Urothelium cell line (cell line): Measurements from ENCODE around the gene RAPGEF5.

ENCODE experiments used
- DNase-seq: peaks from one replicate; pipeline ENCODE4 v3.0.0; 2011; ENCODE audit warnings: low spot score, mixed read lengths
- FAIRE-seq: peaks from 2 replicates; lab custom pipeline; 2011; peaks lifted over from hg19 to GRCh38; lab: Jason Lieb, UNC

RAPGEF5 gene

GRCh38 chr7:22234227-22234626 lies 122.7 kb downstream of the RAPGEF5 start:
- no peak for FAIRE-seq
- no peak for DNase-seq

GRCh38 chr7:22231806-22232205 lies 125.1 kb downstream of the RAPGEF5 start:
- no peak for FAIRE-seq
- no peak for DNase-seq

DNA sequence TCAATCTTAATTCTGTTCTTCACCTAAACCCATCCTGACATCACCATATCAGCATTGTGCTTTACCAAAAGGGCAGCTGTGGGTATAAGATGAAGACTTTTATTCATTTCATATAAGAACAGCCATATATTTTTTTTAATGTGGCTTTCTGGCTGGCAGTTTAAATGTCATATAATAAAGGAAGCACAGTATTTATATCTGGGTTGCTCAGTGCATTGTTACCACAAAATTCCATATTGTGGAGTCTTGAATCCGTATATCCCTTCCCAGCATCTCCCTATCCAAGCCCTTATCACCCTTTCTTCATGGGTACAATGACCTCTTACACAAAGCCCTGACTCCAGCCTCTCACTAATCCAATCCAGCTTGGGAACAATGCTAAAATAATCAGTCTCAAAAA lies 125.8 kb downstream of the RAPGEF5 start:
- DNase-seq, result no peak
- no peak for FAIRE-seq

DNA sequence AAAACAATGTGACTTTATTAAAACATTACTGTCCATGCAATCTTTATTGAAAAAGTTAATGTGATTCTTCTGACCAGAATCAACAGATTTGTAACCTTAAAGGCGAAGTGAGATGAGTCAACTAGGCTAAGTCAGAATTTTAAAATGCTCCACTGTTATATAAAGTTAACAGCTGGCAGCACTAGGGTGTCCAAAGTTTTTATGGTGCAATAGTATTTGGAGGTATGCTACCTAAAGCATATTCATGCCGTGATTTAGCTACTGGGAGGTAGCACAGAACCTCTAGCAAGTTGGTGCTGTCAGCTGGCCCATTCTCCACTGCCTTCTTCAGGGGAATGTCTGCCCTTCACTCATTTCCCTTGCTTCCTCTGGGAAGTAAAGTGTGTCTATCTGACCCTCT lies 126.7 kb downstream of the RAPGEF5 start:
- DNase-seq, result no peak
- no peak for FAIRE-seq

- DNase-seq, result no peak
- FAIRE-seq, result no peak
Observed at GRCh38 chr7:22229148-22229547, 127.8 kb downstream of the RAPGEF5 start.

DNA sequence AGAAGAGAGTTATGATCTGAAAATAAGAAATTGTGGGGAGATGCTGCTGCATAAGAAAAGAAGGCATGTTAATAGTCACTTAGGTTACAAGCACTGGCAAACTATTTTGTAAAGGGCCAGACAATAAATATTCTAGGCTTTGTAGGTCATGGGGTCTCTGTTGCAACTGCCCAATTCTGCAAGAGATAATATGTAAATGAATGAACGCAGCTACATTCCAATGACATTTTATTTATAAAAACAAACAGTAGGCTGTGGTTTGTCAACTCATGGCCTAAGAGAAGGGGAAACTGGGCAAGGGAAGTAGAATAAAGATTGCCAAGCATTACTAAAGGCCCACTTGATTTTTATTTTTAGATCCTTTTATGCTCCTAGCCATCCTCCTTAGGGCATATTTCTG lies 133.1 kb downstream of the RAPGEF5 start:
- no peak for DNase-seq
- FAIRE-seq, result no peak

- FAIRE-seq (no peak), DNase-seq (no peak)
Observed at GRCh38 chr7:22220941-22221340, 136.0 kb downstream of the RAPGEF5 start.

DNA sequence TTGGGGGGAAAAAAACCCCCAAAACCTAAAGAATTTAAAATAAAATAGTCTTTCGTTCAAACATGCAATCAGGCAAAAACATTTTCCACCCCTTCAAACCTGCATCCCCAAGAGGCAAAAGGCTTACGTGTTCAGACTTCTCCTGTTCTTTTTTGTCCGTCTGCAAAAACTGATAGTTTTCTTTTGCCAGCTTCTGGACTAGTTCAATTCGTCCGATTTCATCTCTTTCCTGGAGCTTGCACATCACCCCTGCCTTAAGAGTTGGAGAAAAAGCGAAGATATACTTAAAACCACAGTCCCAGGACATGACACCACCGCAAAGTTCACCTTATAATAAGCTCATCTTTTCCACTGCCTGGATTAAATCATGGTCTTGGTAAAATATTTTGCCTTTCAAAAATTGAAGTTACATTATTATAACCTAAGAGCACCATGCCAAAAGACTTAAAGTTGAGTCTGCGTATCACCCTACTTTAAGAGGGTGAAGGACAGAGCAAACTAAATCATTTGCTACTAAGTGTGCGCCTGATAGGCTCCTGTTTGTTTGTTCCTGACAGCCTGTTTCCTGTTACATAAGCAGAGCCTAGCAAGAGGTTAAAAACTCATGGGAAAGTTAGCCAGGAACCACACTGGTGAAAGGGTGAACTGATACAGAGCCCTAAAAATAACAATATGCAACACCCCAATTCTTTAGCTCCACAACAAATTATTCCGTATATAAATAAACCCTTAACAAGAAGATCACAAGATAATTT lies 137.0 kb downstream of the RAPGEF5 start:
- FAIRE-seq (no peak), DNase-seq (no peak)

- no peak for FAIRE-seq
- DNase-seq, result no peak
Observed at GRCh38 chr7:22219036-22219435, 137.9 kb downstream of the RAPGEF5 start.

DNA sequence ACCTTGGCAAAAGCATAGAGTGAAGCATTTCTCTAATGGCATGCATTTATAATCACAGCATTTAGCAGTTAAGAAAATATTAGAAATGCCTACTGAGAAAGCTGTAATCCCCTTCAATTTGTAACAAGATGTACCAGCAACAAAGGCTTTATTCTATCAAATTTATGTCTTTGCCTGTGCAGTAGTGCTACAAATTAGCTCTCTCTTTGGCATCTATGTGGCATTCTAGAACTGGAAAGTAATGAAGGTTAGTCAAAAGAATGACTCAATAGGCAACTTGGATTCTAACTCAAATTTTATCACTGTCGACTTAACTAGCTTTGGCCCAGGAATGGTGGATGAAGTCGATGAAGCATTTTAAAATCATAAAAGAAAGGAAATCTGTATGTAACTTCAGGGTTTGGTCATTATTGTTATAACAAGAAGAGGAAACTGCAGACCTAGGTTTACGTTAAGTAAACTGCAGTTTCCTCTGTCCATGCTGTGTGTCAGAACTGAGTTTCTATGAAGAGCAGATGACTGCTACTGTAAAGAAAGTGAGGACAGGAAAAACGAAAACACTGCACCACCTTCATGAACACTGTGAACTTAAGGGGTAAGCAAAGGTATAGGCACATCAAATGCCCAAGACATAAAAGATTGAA lies 140.0 kb downstream of the RAPGEF5 start:
- FAIRE-seq, result no peak
- DNase-seq, result no peak

GRCh38 chr7:22216309-22216708 lies 140.6 kb downstream of the RAPGEF5 start:
- no peak for FAIRE-seq
- no peak for DNase-seq

DNA sequence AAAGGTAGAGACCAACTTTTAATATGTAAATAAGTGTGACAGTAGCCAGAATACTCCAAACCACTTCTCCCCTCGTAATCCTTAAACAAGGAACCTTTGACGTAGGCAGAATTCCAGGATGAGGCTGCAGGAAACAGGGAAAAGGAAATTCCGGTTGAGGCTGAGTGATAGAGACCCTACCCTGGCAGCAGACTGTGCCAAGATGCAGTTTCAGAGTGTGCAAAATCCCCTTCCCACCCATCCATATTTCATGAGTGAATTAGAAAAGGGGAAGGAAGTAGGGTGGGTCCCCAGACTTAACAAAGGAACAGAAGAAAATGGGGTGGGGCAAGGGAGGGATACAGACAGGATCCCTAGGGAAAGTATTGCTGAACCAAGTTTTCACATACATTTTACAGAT lies 143.0 kb downstream of the RAPGEF5 start:
- FAIRE-seq (no peak), DNase-seq (no peak)

DNA sequence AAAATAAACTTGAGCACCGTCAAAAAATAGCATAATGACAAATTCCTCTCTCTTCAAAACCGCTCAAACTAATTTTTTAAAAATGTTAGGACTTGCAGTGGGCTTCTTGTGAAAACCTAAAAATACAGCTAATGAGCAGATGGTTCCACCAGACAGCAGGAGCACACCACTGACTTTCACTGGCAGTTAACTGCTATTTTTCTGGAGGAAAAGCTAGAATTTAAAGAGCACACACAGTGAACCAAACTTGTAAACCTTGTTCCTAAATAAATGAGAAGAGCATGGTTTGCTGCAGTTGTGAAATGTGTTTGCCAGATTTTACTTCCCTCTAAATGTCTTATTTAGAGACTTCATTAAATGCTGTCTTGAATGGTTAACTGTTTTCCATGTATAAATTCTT lies 143.9 kb downstream of the RAPGEF5 start:
- FAIRE-seq (no peak), DNase-seq (no peak)

- no peak for FAIRE-seq
Observed at GRCh38 chr7:22210967-22211366, 146.0 kb downstream of the RAPGEF5 start.

DNA sequence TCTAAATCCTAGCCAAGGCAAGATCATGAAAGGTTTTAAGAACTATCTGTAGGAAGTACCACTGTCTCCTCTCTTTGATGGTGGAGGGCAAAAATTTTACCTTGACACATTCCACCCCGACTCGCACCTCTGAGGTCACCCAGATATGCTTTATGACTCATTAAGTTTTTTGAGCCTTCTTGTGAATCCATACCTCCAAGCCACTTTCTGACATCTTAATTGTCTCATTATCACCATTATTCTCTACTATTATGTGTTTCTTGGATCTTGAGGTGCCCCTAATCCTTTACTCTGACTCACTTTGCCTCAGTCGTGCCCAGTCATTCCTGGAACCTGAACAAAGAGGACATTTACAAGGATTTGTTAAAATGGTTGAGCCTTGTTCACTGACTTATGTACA lies 146.6 kb downstream of the RAPGEF5 start:
- DNase-seq (no peak), FAIRE-seq (no peak)

More at GRCh38 chr7:22210967-22211366, 146.0 kb downstream of the RAPGEF5 start:
- DNase-seq, result no peak

- no peak for FAIRE-seq
Observed at GRCh38 chr7:22208799-22209198, 148.2 kb downstream of the RAPGEF5 start.

GRCh38 chr7:22207724-22208225 lies 149.2 kb downstream of the RAPGEF5 start:
- DNase-seq, result no peak
- FAIRE-seq, result no peak

More at GRCh38 chr7:22208799-22209198, 148.2 kb downstream of the RAPGEF5 start:
- no peak for DNase-seq

- FAIRE-seq, result no peak
- DNase-seq, result no peak
Observed at GRCh38 chr7:22205631-22206030, 151.3 kb downstream of the RAPGEF5 start.

- FAIRE-seq, result no peak
Observed at GRCh38 chr7:22204312-22204711, 152.6 kb downstream of the RAPGEF5 start.

DNA sequence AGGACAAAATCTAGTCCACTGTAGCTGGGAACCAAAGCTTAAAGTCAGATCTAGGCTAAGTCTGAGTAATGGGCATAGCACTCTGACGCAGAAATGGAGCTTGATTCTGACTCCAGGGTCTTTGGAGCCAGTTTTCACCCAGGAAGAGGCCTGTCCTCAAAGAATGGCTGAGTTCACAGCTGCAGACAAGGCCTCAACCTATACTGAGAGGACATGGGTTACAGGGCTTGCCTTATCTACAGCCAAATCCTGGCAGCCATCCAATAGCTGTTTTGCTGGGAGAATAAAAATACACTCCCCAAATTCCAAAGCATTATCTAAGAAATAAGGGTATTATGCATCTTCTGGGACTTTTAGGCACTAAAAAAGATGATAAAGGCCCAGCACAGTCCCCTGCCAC lies 154.8 kb downstream of the RAPGEF5 start:
- FAIRE-seq (no peak), DNase-seq (no peak)

More at GRCh38 chr7:22204312-22204711, 152.6 kb downstream of the RAPGEF5 start:
- DNase-seq, result no peak

GRCh38 chr7:22201186-22201880 lies 155.6 kb downstream of the RAPGEF5 start:
- no peak for FAIRE-seq
- DNase-seq, result no peak

DNA sequence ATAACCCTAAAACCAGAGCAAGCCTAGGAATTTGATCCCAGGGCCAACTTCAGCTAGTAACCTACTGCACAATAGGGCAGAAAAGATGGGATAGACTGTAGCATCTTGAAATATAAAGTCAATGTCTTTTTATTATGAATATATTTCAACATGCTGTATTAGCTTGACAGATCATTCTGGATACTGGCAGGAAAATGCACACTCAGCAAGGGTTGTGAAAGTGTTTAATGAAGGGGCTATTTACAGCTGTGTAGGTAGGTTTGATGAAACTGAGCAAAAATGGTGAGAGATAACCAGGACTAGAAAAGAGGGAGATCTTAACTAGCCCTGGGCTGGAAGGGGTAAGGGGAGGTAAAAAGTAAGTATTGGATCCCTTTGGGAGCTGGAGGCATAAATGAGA lies 156.2 kb downstream of the RAPGEF5 start:
- no peak for FAIRE-seq
- DNase-seq, result no peak
